ENCODE results near the gene TRMU.

- TF ChIP-seq, protein P1, sequence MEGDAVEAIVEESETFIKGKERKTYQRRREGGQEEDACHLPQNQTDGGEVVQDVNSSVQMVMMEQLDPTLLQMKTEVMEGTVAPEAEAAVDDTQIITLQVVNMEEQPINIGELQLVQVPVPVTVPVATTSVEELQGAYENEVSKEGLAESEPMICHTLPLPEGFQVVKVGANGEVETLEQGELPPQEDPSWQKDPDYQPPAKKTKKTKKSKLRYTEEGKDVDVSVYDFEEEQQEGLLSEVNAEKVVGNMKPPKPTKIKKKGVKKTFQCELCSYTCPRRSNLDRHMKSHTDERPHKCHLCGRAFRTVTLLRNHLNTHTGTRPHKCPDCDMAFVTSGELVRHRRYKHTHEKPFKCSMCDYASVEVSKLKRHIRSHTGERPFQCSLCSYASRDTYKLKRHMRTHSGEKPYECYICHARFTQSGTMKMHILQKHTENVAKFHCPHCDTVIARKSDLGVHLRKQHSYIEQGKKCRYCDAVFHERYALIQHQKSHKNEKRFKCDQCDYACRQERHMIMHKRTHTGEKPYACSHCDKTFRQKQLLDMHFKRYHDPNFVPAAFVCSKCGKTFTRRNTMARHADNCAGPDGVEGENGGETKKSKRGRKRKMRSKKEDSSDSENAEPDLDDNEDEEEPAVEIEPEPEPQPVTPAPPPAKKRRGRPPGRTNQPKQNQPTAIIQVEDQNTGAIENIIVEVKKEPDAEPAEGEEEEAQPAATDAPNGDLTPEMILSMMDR (conservative IDR thresholded peaks at IDR 0.05; ENCODE audit: low read depth in 2 of 2), result no peak
- TF ChIP-seq JUNB (IDR thresholded peaks at IDR 0.05; ENCODE audit: unreplicated experiment) (no peak), CREB1 (CRISPR knock-in tag; IDR thresholded peaks at IDR 0.05; ENCODE audit: low read depth) (no peak), POLR2AphosphoS5 (IDR thresholded peaks at IDR 0.05; ENCODE audit: low read depth) (no peak), EZH2phosphoT487 (IDR thresholded peaks at IDR 0.05; ENCODE audit: unreplicated experiment) (no peak), EZH2 (IDR thresholded peaks at IDR 0.05; ENCODE audit: low read depth, unreplicated experiment) (no peak), REST (IDR thresholded peaks at IDR 0.05; ENCODE audit: unreplicated experiment) (no peak), ZNF114 (CRISPR knock-in tag; IDR thresholded peaks at IDR 0.05) (no peak), STAT1 (IDR thresholded peaks at IDR 0.05; ENCODE audit: unreplicated experiment) (no peak), ZNF331 (CRISPR knock-in tag; IDR thresholded peaks at IDR 0.05; ENCODE audit: low read depth) (no peak), NANOG (IDR thresholded peaks at IDR 0.05; ENCODE audit: borderline replicate concordance) (no peak)
- TF ChIP-seq, protein P2, sequence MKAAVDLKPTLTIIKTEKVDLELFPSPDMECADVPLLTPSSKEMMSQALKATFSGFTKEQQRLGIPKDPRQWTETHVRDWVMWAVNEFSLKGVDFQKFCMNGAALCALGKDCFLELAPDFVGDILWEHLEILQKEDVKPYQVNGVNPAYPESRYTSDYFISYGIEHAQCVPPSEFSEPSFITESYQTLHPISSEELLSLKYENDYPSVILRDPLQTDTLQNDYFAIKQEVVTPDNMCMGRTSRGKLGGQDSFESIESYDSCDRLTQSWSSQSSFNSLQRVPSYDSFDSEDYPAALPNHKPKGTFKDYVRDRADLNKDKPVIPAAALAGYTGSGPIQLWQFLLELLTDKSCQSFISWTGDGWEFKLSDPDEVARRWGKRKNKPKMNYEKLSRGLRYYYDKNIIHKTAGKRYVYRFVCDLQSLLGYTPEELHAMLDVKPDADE (IDR thresholded peaks at IDR 0.05), result no peak
These were observed 43.8 kb downstream of the TRMU start for GRCh38 chr22:46379066-46379930.

Measured in GM23338 (cell line).